SU-DHL-6 (cell line): Measurements from ENCODE around the gene CYBC1.
"Not testable (repeated sequence)": the region's sequence is repeated elsewhere in the genome, so short reads cannot be mapped to it uniquely, and the experiment has no call there.

Experiments
- EZH2phosphoT487 ChIP-seq: fragments of 200-600 bp; sonication (generic), shearing (Covaris generic); conservative IDR thresholded peaks from 2 replicates; pipeline ENCODE4 v1.6.1; 2018; ENCODE audit warnings: mild to moderate bottlenecking, antibody characterized with exemption, low read length, moderate library complexity, mixed read lengths
- TF ChIP-seq, protein P1 (sequence below): fragments of 200-600 bp; sonication (generic); IDR thresholded peaks from one replicate; pipeline ENCODE4 v1.5.1; 2017; ENCODE audit warnings: antibody characterized with exemption, mild to moderate bottlenecking, low read length, moderate library complexity; ENCODE audit not compliant: insufficient read depth, poor library complexity, severe bottlenecking

DNA sequence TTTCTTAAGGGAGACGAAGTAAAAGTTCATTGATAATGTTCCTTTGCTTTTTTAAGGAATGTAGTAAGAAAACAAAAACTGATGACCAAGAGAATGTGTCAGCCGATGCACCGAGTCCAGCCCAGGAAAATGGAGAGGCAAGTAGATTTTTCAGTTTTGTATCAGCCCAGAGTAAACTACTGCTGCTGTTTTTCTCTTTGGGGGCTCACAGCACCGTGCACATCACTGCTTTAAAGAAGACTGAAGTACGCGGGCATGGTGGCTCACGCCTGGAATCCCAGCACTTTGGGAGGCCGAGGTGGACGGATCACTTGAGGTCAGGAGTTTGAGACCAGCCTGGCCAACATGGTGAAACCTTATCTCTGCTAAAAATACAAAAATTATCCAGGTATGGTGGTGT lies 9.4 kb upstream of the CYBC1 start:
- TF ChIP-seq, protein P1, sequence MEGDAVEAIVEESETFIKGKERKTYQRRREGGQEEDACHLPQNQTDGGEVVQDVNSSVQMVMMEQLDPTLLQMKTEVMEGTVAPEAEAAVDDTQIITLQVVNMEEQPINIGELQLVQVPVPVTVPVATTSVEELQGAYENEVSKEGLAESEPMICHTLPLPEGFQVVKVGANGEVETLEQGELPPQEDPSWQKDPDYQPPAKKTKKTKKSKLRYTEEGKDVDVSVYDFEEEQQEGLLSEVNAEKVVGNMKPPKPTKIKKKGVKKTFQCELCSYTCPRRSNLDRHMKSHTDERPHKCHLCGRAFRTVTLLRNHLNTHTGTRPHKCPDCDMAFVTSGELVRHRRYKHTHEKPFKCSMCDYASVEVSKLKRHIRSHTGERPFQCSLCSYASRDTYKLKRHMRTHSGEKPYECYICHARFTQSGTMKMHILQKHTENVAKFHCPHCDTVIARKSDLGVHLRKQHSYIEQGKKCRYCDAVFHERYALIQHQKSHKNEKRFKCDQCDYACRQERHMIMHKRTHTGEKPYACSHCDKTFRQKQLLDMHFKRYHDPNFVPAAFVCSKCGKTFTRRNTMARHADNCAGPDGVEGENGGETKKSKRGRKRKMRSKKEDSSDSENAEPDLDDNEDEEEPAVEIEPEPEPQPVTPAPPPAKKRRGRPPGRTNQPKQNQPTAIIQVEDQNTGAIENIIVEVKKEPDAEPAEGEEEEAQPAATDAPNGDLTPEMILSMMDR: not testable (repeated sequence)
- not testable (repeated sequence) for TF ChIP-seq EZH2phosphoT487
